Neural progenitor cell (in vitro differentiated cells): ENCODE results near the gene C12orf56.

Source experiments
- EZH2 ChIP-seq: fragments of 200-600 bp; sonication (generic); IDR thresholded peaks from 2 replicates; pipeline ENCODE4 v1.6.1; 2017; ENCODE audit warnings: antibody characterized with exemption, mild to moderate bottlenecking, moderate library complexity
- EZH2phosphoT487 ChIP-seq: fragments of 200-600 bp; sonication (generic); IDR thresholded peaks from 2 replicates; pipeline ENCODE4 v1.6.1; 2017; ENCODE audit warnings: antibody characterized with exemption
- TF ChIP-seq, protein P1 (sequence below): fragments of 200-600 bp; sonication (generic); IDR thresholded peaks from 2 replicates; pipeline ENCODE4 v1.5.1; 2017; ENCODE audit warnings: antibody characterized with exemption, mild to moderate bottlenecking

DNA sequence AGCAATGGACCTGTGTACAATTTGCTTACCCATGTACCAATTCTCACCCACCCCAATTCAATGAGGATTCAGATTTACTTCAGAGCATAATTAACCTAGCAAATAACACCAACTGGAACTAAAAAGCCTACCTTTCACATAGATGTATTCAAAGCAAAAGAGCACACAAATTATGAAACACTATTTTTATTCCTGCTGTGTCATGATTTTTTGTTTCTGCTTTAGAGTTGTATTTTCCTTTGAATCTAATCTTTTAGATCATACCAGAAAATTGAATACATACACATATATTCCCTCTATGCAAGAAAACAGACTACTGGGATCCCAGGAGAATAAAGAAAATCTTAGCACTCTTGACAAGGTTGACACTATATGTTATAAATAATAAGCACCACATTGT, 174.3 kb downstream of the C12orf56 start:
- TF ChIP-seq, protein P1, sequence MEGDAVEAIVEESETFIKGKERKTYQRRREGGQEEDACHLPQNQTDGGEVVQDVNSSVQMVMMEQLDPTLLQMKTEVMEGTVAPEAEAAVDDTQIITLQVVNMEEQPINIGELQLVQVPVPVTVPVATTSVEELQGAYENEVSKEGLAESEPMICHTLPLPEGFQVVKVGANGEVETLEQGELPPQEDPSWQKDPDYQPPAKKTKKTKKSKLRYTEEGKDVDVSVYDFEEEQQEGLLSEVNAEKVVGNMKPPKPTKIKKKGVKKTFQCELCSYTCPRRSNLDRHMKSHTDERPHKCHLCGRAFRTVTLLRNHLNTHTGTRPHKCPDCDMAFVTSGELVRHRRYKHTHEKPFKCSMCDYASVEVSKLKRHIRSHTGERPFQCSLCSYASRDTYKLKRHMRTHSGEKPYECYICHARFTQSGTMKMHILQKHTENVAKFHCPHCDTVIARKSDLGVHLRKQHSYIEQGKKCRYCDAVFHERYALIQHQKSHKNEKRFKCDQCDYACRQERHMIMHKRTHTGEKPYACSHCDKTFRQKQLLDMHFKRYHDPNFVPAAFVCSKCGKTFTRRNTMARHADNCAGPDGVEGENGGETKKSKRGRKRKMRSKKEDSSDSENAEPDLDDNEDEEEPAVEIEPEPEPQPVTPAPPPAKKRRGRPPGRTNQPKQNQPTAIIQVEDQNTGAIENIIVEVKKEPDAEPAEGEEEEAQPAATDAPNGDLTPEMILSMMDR: no peak
- no peak for TF ChIP-seq EZH2
- no peak for TF ChIP-seq EZH2phosphoT487
